ENCODE data around the gene EIF6.

EIF6 gene

DNA sequence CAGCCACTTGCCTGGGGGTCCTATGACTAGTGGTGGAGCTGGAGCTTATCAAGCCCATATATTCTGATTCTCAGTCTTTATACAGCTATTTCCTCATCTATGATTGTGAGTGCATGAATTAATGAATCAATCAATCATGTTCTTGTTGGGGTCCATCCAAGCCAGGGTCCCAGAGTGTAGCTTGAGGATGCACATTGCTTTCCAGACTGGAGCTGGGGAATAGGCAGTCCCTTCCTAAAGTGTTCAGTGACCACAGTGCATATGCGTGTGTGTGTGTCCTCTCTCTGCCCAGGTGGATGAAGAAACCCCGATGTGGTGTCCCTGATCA is 33.0 kb downstream of the EIF6 start:
- H3K36me3 ChIP-seq (ENCODE audit: insufficient read depth), result no peaks in the 10 kb centered on the region
- TF ChIP-seq, protein P1, sequence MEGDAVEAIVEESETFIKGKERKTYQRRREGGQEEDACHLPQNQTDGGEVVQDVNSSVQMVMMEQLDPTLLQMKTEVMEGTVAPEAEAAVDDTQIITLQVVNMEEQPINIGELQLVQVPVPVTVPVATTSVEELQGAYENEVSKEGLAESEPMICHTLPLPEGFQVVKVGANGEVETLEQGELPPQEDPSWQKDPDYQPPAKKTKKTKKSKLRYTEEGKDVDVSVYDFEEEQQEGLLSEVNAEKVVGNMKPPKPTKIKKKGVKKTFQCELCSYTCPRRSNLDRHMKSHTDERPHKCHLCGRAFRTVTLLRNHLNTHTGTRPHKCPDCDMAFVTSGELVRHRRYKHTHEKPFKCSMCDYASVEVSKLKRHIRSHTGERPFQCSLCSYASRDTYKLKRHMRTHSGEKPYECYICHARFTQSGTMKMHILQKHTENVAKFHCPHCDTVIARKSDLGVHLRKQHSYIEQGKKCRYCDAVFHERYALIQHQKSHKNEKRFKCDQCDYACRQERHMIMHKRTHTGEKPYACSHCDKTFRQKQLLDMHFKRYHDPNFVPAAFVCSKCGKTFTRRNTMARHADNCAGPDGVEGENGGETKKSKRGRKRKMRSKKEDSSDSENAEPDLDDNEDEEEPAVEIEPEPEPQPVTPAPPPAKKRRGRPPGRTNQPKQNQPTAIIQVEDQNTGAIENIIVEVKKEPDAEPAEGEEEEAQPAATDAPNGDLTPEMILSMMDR (conservative IDR thresholded peaks at IDR 0.05; ENCODE audit: low read depth, low read length), result no peak
- no peak overlapping the region for H3K4me2 ChIP-seq
- H3K9ac ChIP-seq, result no peak overlapping the region
- H3K4me3 ChIP-seq (IDR thresholded peaks at IDR 0.05; ENCODE audit: insufficient read depth, low read depth, low read length), result no peak overlapping the region
- no peak overlapping the region for H3K27ac ChIP-seq
- no peaks in the 10 kb centered on the region for H4K20me1 ChIP-seq (ENCODE audit: insufficient read depth)
- peaks cover 7% of the 10 kb centered on the region for H3K4me1 ChIP-seq (ENCODE audit: low read depth, poor library complexity, severe bottlenecking)
- H3K27me3 ChIP-seq (ENCODE audit: insufficient read depth, low read depth), result no peaks in the 10 kb centered on the region
- no peak overlapping the region for H2AFZ ChIP-seq (ENCODE audit: low read depth)
- no peaks in the 10 kb centered on the region for H3K79me2 ChIP-seq (ENCODE audit: insufficient read depth, low read depth)

GRCh38 chr20:35248641-35249475 is 35.7 kb downstream of the EIF6 start:
- Histone ChIP-seq H3K36me3 (ENCODE audit: insufficient read depth) (no peaks in the 10 kb centered on the region), H4K20me1 (ENCODE audit: insufficient read depth) (no peaks in the 10 kb centered on the region), H3K27me3 (ENCODE audit: insufficient read depth, low read depth) (no peaks in the 10 kb centered on the region), H3K4me1 (ENCODE audit: low read depth, poor library complexity, severe bottlenecking) (peaks cover 7% of the 10 kb centered on the region), H2AFZ (ENCODE audit: low read depth) (no peak overlapping the region), H3K4me2 (no peak overlapping the region), H3K27ac (no peak overlapping the region), H3K4me3 (IDR thresholded peaks at IDR 0.05; ENCODE audit: insufficient read depth, low read depth, low read length) (no peak overlapping the region), H3K79me2 (ENCODE audit: insufficient read depth, low read depth) (no peaks in the 10 kb centered on the region), H3K9ac (no peak overlapping the region)
- TF ChIP-seq, protein P1 (conservative IDR thresholded peaks at IDR 0.05; ENCODE audit: low read depth, low read length), result no peak

GRCh38 chr20:35246723-35247122 is 37.8 kb downstream of the EIF6 start:
- Histone ChIP-seq H4K20me1 (ENCODE audit: insufficient read depth) (no peaks in the 10 kb centered on the region), H3K27me3 (ENCODE audit: insufficient read depth, low read depth) (no peaks in the 10 kb centered on the region), H3K4me1 (ENCODE audit: low read depth, poor library complexity, severe bottlenecking) (no peaks in the 10 kb centered on the region), H3K4me3 (IDR thresholded peaks at IDR 0.05; ENCODE audit: insufficient read depth, low read depth, low read length) (no peak overlapping the region), H3K79me2 (ENCODE audit: insufficient read depth, low read depth) (no peaks in the 10 kb centered on the region), H3K36me3 (ENCODE audit: insufficient read depth) (no peaks in the 10 kb centered on the region), H3K9ac (no peak overlapping the region), H3K27ac (no peak overlapping the region), H3K4me2 (no peak overlapping the region), H2AFZ (ENCODE audit: low read depth) (no peak overlapping the region)
- TF ChIP-seq, protein P1 (conservative IDR thresholded peaks at IDR 0.05; ENCODE audit: low read depth, low read length), result no peak

GRCh38 chr20:35243986-35244385 is 40.6 kb downstream of the EIF6 start:
- H4K20me1 ChIP-seq (ENCODE audit: insufficient read depth), result no peaks in the 10 kb centered on the region
- no peak overlapping the region for H3K9ac ChIP-seq
- no peaks in the 10 kb centered on the region for H3K27me3 ChIP-seq (ENCODE audit: insufficient read depth, low read depth)
- H3K27ac ChIP-seq, result no peak overlapping the region
- H3K36me3 ChIP-seq (ENCODE audit: insufficient read depth), result no peaks in the 10 kb centered on the region
- TF ChIP-seq, protein P1 (conservative IDR thresholded peaks at IDR 0.05; ENCODE audit: low read depth, low read length), result no peak
- no peak overlapping the region for H3K4me2 ChIP-seq
- no peak overlapping the region for H2AFZ ChIP-seq (ENCODE audit: low read depth)
- H3K4me3 ChIP-seq (IDR thresholded peaks at IDR 0.05; ENCODE audit: insufficient read depth, low read depth, low read length), result no peak overlapping the region
- no peaks in the 10 kb centered on the region for H3K4me1 ChIP-seq (ENCODE audit: low read depth, poor library complexity, severe bottlenecking)
- no peaks in the 10 kb centered on the region for H3K79me2 ChIP-seq (ENCODE audit: insufficient read depth, low read depth)

Measured in KMS-11 (cell line).